ENCODE data around the gene CPLX1. TPM values are rescaled to one million over a fixed set of nuclear protein-coding genes. Genes with fewer than 3 reads are reported as not detected.

Gene CPLX1
- total RNA-seq, 1 donor from 2014 or later: 1.1 TPM

GRCh38 chr4:771464-771863 lies 54.5 kb downstream of the CPLX1 start:
- no peak for DNase-seq (ENCODE audit: low spot score in 2 of 2)
- Histone ChIP-seq H3K9me3 (peaks cover 51 to 98% of the 10 kb centered on the region in 2 donors), H3K36me3 (peaks cover 73 to 96% of the 10 kb centered on the region in 2 donors), H3K27me3 (no peaks in the 10 kb centered on the region), H3K4me3 (no peak overlapping the region), H3K27ac (no peak overlapping the region), H3K4me1 (no peaks in the 10 kb centered on the region)
- no peak for TF ChIP-seq CTCF (IDR thresholded peaks at IDR 0.05)
- intact Hi-C loops (cut with DNase I): no loop called here

- no peak for DNase-seq (ENCODE audit: low spot score in 2 of 2)
- no peak for TF ChIP-seq CTCF (IDR thresholded peaks at IDR 0.05)
- Histone ChIP-seq H3K4me3 (no peak overlapping the region), H3K4me1 (no peaks in the 10 kb centered on the region), H3K9me3 (peaks cover 53 to 98% of the 10 kb centered on the region in 2 donors), H3K27ac (no peak overlapping the region), H3K36me3 (peaks cover 73 to 97% of the 10 kb centered on the region in 2 donors), H3K27me3 (no peaks in the 10 kb centered on the region)
- intact Hi-C loops (cut with DNase I): no loop called here
Measured at GRCh38 chr4:770022-770421, 55.9 kb downstream of the CPLX1 start.

- no peak for TF ChIP-seq CTCF (IDR thresholded peaks at IDR 0.05)
- peaks cover 72 to 97% of the 10 kb centered on the region in 2 donors for H3K36me3 ChIP-seq
- intact Hi-C loops (cut with DNase I): no loop called here
Measured at GRCh38 chr4:769511-769910, 56.4 kb downstream of the CPLX1 start.

GRCh38 chr4:768995-769394 lies 56.9 kb downstream of the CPLX1 start:
- no peaks in the 10 kb centered on the region for H3K4me1 ChIP-seq
- H3K4me3 ChIP-seq: no peak overlapping the region
- no peak for DNase-seq (ENCODE audit: low spot score in 2 of 2)
- peaks cover 62 to 99% of the 10 kb centered on the region in 2 donors for H3K9me3 ChIP-seq
- TF ChIP-seq CTCF (IDR thresholded peaks at IDR 0.05): no peak
- peaks cover 71 to 97% of the 10 kb centered on the region in 2 donors for H3K36me3 ChIP-seq
- intact Hi-C loops (cut with DNase I): no loop called here
- H3K27ac ChIP-seq: no peak overlapping the region
- no peaks in the 10 kb centered on the region for H3K27me3 ChIP-seq

More at GRCh38 chr4:769511-769910, 56.4 kb downstream of the CPLX1 start:
- Histone ChIP-seq H3K27me3 (no peaks in the 10 kb centered on the region), H3K4me1 (no peaks in the 10 kb centered on the region), H3K4me3 (no peak overlapping the region), H3K27ac (no peak overlapping the region), H3K9me3 (peaks cover 59 to 98% of the 10 kb centered on the region in 2 donors)
- DNase-seq (ENCODE audit: low spot score in 2 of 2): no peak

- intact Hi-C loops (cut with DNase I): no loop called here
- Histone ChIP-seq H3K27me3 (no peaks in the 10 kb centered on the region), H3K9me3 (peaks cover 62 to 99% of the 10 kb centered on the region in 2 donors), H3K4me3 (no peak overlapping the region), H3K36me3 (peaks cover 71 to 97% of the 10 kb centered on the region in 2 donors), H3K27ac (no peak overlapping the region), H3K4me1 (no peaks in the 10 kb centered on the region)
- no peak for TF ChIP-seq CTCF (IDR thresholded peaks at IDR 0.05)
- no peak for DNase-seq (ENCODE audit: low spot score in 2 of 2)
Measured at GRCh38 chr4:768076-768475, 57.9 kb downstream of the CPLX1 start.
